Heart right ventricle (tissue), 16 donors: ENCODE results near the gene DNASE1L2. TPM values are rescaled to one million over a fixed set of nuclear protein-coding genes. Genes with fewer than 3 reads are reported as not detected.

Experiments
- ATAC-seq, 8 donors: fragments of 200-7000 bp; cut with Tn5 transposase; one replicate each; pipeline ENCODE4 v1.9.1; 2020; ENCODE audit warnings: mild to moderate bottlenecking in 8 of 8, moderate library complexity in 8 of 8, moderate number of reproducible peaks in 1 of 8
- DNase-seq, 2 donors: peaks; one replicate each; pipeline ENCODE4 v3.0.0-alpha.2; 2020
- H3K27ac ChIP-seq, 10 donors: fragments of 200-600 bp; sonication (generic) in 2 of 10; one replicate each; pipeline versions ENCODE4 v1.5.0 to v1.8.0; 2020 to 2022; ENCODE audit warnings: mild to moderate bottlenecking in 3 of 10
- H3K27me3 ChIP-seq, 7 donors: fragments of 200-600 bp; one replicate each; pipeline ENCODE4 v1.8.0; 2021 to 2022; ENCODE audit warnings: mild to moderate bottlenecking in 2 of 7
- H3K36me3 ChIP-seq, 9 donors: fragments of 200-600 bp; sonication (generic) in 1 of 9; one replicate each; pipeline versions ENCODE4 v1.5.0 to v1.8.0; 2020 to 2022; ENCODE audit warnings: mild to moderate bottlenecking in 2 of 9
- H3K4me1 ChIP-seq, 9 donors: fragments of 200-600 bp; sonication (generic) in 1 of 9; one replicate each; pipeline versions ENCODE4 v1.5.0 to v1.8.0; 2020 to 2022; ENCODE audit warnings: mild to moderate bottlenecking in 4 of 9
- H3K4me3 ChIP-seq, 10 donors: fragments of 200-600 bp; sonication (generic) in 2 of 10; one replicate each; pipeline versions ENCODE4 v1.5.0 to v1.8.0; 2020 to 2022; ENCODE audit warnings: mild to moderate bottlenecking in 7 of 10, moderate library complexity in 2 of 10
- H3K9me3 ChIP-seq, 11 donors: fragments of 200-600 bp in 10 of 11; sonication (generic) in 2 of 11; one replicate each; pipeline versions ENCODE4 v1.5.0 to v1.8.0; 2013 to 2022; ENCODE audit warnings: mild to moderate bottlenecking in 2 of 11, control low read depth in 1 of 11, moderate library complexity in 1 of 11
- WGBS, 2 donors: extraction: QIAGEN DNeasy Blood & Tissue Kit; methylation state at CpG; one replicate each; pipeline ENCODE4 v1.1.7; 2013; ENCODE audit warnings: inconsistent platforms in 1 of 2; 5-methylcytosine and 5-hydroxymethylcytosine counted together
- intact Hi-C, 10 donors: fragments of 100-400 bp; cut with DNase I; formaldehyde crosslinking; loops; one replicate each; pipeline versions ENCODE4 v1.11.1 to v1.14.2; 2022
- polyA plus RNA-seq, 2 donors: library from polyadenylated mRNA; stranded (reverse); fragments of 200-250 nt; gene quantifications; one replicate each; pipeline ENCODE4 v1.2.3, GENCODE V29; 2013
- total RNA-seq, 10 donors: library from RNA; stranded (reverse); fragmentation: NEBNext Ultra II Directional in 3 of 10; extraction: Animal tissue kit (Norgen Biotek cat#: 25700) in 3 of 10; gene quantifications; one replicate each; pipeline versions ENCODE4 v1.2.1 to v1.2.4, GENCODE V29; 2021 to 2023
- TF ChIP-seq, protein P1 (sequence below), 9 donors: fragments of 200-600 bp; sonication (generic) in 2 of 9; IDR thresholded peaks; one replicate each; pipeline versions ENCODE4 v1.5.0 to v1.8.0; 2021 to 2022; ENCODE audit warnings: antibody characterized with exemption in 9 of 9, mild to moderate bottlenecking in 5 of 9, moderate library complexity in 1 of 9
- donor health status: Arrhythmogenic right ventricular cardiomyopathy.
- donor health status: ischemic (EF 13 %, LVEDD 7.1; RV severe dilation, severe dysfunction).
- donor health status: healthy with polysubstance abuse.
- donor health status: DM: no; HTN: yes; CAD: no.
- donor health status: DM: no; HTN: no; CAD: no.
- donor health status: ischemic (EF 25% LVEDD 6.9; RV normal size, moderate dysfunction).
- donor health status: ischemic (EF 25% LVEDD 5.7; RV mildly dilated, moderate dysfunction).
- donor health status: healthy.
- donor health status: DM: yes; HTN: yes; CAD: no.
- donor health status: Ischemic cardiomyopathy.
- donor health status: ischemic (EF 35%, LVEDD 5.7; RV mildly dilated, moderate dysfunction).
- donor health status: nonischemic (EF 11% LVEDD 7.7; RV severe dilation, severe dysfunction).
- donor health status: DM: yes; HTN: yes; CAD: no.
- donor health status: PGD.
- donor health status: ischemic (EF 29% LVEDD 5.4; RV normal size, mild dysfunction).
- donor health status: nonischemic (EF 23%, LVEDD 6.1; RV moderate dilation, normal function).

The DNASE1L2 gene
- total and polyA plus RNA-seq, 12 donors: 0.15 to 1.2 (median 0.35) TPM; not detected in 1

DNA sequence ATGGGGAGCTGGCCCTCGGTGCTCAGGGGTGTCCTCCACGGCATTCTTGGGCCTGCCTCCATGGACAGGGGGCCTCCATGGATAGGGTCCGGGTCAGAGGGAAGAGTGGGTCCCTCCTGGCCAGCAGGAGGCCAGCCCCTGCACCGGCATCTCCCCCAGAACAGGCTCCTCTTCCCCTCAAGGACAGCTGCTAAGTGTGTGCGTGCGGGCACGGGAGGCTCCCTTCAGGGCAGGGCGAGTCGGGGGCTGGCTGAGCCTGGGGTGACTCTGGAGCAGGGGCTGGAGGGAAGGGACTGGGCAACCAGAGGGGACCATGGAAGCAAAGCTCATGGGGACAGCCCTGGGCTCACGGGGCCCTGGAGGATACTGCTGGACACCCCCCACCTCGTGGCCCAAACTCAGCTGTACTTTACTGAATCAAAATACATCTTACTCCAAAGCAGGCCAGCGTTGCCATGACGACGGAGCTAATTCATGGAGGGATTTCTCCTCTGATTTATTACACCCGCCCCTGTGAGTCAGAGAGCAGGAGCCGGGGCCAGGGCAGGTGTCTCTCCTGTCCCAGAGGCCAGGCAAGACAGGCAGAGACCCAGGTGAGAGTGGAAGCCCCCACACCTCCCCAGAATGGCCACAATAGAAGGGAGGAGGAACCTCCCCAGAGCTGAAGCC is 41.9 kb upstream of the DNASE1L2 start:
- Histone ChIP-seq H3K27ac (no peak overlapping the region), H3K27me3 (peaks cover 14 to 55% (median 39%) of the 10 kb centered on the region in 7 donors), H3K4me3 (no peak overlapping the region), H3K9me3 (no peaks in the 10 kb centered on the region), H3K36me3 (no peaks in the 10 kb centered on the region), H3K4me1 (peaks cover 4 to 15% (median 10%) of the 10 kb centered on the region in 9 donors)
- ATAC-seq (peak in 1 of 8 donors; percentile 16), DNase-seq (no peak)
- TF ChIP-seq, protein P1, sequence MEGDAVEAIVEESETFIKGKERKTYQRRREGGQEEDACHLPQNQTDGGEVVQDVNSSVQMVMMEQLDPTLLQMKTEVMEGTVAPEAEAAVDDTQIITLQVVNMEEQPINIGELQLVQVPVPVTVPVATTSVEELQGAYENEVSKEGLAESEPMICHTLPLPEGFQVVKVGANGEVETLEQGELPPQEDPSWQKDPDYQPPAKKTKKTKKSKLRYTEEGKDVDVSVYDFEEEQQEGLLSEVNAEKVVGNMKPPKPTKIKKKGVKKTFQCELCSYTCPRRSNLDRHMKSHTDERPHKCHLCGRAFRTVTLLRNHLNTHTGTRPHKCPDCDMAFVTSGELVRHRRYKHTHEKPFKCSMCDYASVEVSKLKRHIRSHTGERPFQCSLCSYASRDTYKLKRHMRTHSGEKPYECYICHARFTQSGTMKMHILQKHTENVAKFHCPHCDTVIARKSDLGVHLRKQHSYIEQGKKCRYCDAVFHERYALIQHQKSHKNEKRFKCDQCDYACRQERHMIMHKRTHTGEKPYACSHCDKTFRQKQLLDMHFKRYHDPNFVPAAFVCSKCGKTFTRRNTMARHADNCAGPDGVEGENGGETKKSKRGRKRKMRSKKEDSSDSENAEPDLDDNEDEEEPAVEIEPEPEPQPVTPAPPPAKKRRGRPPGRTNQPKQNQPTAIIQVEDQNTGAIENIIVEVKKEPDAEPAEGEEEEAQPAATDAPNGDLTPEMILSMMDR (IDR thresholded peaks at IDR 0.05): no peak
- intact Hi-C loops: loop anchor here in 1 of 10 donors (10.0 kb wide), 1 partner anchor 311 kb away; no protein-coding TSS in a partner anchor
- WGBS, 2 donors: 74 to 77% methylated on average over 16 of the region's 16 CpGs

DNA sequence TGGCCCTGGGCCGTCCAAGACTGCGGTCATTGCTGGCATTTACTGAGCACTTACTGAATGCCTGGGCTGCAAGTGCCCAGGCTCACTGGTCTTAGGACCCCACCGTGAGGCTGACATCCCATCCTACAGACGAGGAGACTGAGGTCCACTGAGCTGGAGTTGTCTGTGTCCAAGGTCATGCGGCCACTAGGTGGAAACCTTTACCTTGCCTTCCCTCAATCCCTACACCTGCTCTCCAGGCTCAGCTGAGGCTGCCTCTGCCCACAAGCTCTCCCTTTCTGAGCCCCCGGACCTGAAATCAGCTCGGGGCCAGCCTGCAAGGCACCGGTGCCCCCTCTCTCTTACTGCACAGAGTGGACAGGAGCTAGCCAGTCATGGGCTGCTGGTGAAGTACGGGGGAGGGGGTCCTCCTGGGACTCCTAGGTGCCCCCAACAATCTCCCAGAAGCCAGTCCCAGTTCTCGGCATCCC is 41.4 kb upstream of the DNASE1L2 start:
- DNase-seq: no peak
- H3K4me3 ChIP-seq: no peak overlapping the region
- H3K27me3 ChIP-seq: peaks cover 14 to 59% (median 39%) of the 10 kb centered on the region in 7 donors
- TF ChIP-seq, protein P1 (IDR thresholded peaks at IDR 0.05): peak in 7 of 9 donors; percentile 15 to 38 (median 33)
- H3K27ac ChIP-seq: no peak overlapping the region
- H3K4me1 ChIP-seq: peaks cover 4 to 15% (median 10%) of the 10 kb centered on the region in 9 donors
- H3K36me3 ChIP-seq: no peaks in the 10 kb centered on the region
- ATAC-seq: peak in 6 of 8 donors; percentile 18 to 37 (median 31)
- WGBS, 2 donors: 36 to 38% methylated on average over 10 of the region's 10 CpGs
- H3K9me3 ChIP-seq: no peaks in the 10 kb centered on the region
- intact Hi-C loops: loop anchor here in 1 of 10 donors (10.0 kb wide), 1 partner anchor 310 kb away; no protein-coding TSS in a partner anchor

DNA sequence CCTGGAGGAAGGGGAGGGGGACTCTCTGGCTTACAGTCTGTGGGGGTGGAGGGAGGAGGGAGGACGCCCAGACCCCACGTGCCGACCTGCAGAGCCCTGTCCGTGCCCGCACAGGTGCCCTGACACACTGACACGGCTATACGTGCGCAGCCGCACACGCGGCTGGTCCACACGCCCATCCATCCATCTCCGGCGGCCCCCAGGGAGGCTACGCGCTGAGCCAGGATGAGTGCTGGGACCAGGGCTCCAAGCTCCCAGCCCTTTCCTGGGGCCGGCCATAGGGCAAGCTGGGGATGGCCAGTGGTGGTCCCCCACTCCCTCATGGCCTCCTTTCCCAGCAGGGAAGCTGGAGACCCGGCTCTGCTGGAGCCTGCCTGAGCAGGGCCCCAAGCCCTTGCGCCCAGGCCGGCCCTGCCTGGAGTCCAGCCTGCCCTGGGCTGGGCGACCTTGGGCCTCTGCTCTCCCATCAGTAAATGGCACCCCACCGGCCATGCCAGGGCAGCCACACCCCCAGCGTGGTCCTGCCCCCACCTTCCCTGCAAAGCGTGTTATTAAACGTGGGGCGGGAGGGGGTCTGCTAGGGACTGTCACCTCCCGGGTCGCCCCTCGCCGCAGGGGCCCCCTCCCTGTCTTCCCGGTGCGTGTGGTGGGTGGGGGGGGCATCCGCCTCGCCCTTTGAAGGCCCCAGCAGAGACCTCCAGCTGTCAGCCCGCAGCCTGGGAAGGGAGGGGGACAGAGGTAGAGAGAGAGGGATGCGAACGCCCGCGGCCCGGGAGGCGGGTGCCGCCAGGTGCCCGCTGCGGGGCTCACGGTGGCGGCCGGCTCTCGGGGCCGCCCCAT is 40.7 kb upstream of the DNASE1L2 start:
- no peak overlapping the region for H3K27ac ChIP-seq
- ATAC-seq: peak in 4 of 8 donors; percentile 3 to 16 (median 7)
- no peaks in the 10 kb centered on the region for H3K9me3 ChIP-seq
- H3K4me1 ChIP-seq: peaks cover 4 to 15% (median 10%) of the 10 kb centered on the region in 9 donors
- H3K27me3 ChIP-seq: peaks cover 14 to 59% (median 39%) of the 10 kb centered on the region in 7 donors
- H3K4me3 ChIP-seq: peak overlapping the region; percentile 23 to 43 (median 35)
- intact Hi-C loops: loop anchor here in 1 of 10 donors (10.0 kb wide), 1 partner anchor 309 kb away; no protein-coding TSS in a partner anchor
- 7 to 9% methylated on average over 39 to 49 of the region's 49 CpGs for WGBS, 2 donors
- no peak for DNase-seq
- TF ChIP-seq, protein P1 (IDR thresholded peaks at IDR 0.05): no peak
- no peaks in the 10 kb centered on the region for H3K36me3 ChIP-seq
